Measurements from ENCODE around the gene TBC1D21.
A peak's percentile ranks its signal among the peaks of the same experiment; 100 is the strongest.

TBC1D21 gene

GRCh38 chr15:73915082-73915481 lies 41.7 kb downstream of the TBC1D21 start:
- H3K27ac ChIP-seq, result no peak overlapping the region
- TF ChIP-seq CTCF (conservative IDR thresholded peaks at IDR 0.05) (no peak), ZFX (IDR thresholded peaks at IDR 0.05) (no peak)

- no peak for TF ChIP-seq CTCF (conservative IDR thresholded peaks at IDR 0.05)
- no peak for TF ChIP-seq ZFX (IDR thresholded peaks at IDR 0.05)
- H3K27ac ChIP-seq, result peak overlapping the region; percentile 71
Observed at GRCh38 chr15:73918784-73919183, 45.4 kb downstream of the TBC1D21 start.

GRCh38 chr15:73919706-73920105 lies 46.3 kb downstream of the TBC1D21 start:
- no peak for TF ChIP-seq CTCF (conservative IDR thresholded peaks at IDR 0.05)
- no peak for TF ChIP-seq ZFX (IDR thresholded peaks at IDR 0.05)
- peak overlapping the region; percentile 71 for H3K27ac ChIP-seq

GRCh38 chr15:73921254-73921925 lies 48.0 kb downstream of the TBC1D21 start:
- H3K27ac ChIP-seq, result no peak overlapping the region
- TF ChIP-seq CTCF (conservative IDR thresholded peaks at IDR 0.05) (no peak), ZFX (IDR thresholded peaks at IDR 0.05) (no peak)

GRCh38 chr15:73922186-73923151 lies 49.1 kb downstream of the TBC1D21 start:
- TF ChIP-seq ZFX (IDR thresholded peaks at IDR 0.05) (no peak), CTCF (conservative IDR thresholded peaks at IDR 0.05) (no peak)
- no peak overlapping the region for H3K27ac ChIP-seq

GRCh38 chr15:73923156-73923487 lies 49.8 kb downstream of the TBC1D21 start:
- H3K27ac ChIP-seq, result no peak overlapping the region
- no peak for TF ChIP-seq CTCF (conservative IDR thresholded peaks at IDR 0.05)
- TF ChIP-seq ZFX (IDR thresholded peaks at IDR 0.05), result no peak

Data from C4-2B (cell line).